HEK293 (cell line): ENCODE measurements around the gene INTS1.

ENCODE experiments used
- CTCF ChIA-PET: fragments of 350-600 bp; formaldehyde crosslinking; extraction: SDS; loops from one replicate; lab custom pipeline; 2021; ENCODE audit warnings: antibody characterized with exemption; lab: Yijun Ruan, JAX
- POLR2A ChIA-PET: fragments of 300-600 bp; formaldehyde crosslinking; extraction: SDS; loops from one replicate; lab custom pipeline; 2020; ENCODE audit warnings: antibody characterized with exemption, inconsistent platforms; lab: Yijun Ruan, JAX
- H3K27ac ChIP-seq: fragments of 200-500 bp; sonication (Bioruptor generic); 2 replicates; pipeline ENCODE4 v1.5.1; 2014; ENCODE audit warnings: low read depth, low read length, control low read depth, inconsistent platforms; ENCODE audit errors: extremely low read depth
- H3K36me3 ChIP-seq, 2 experiments: fragments of 200-500 bp in 1 of 2; sonication (Bioruptor generic) in 1 of 2; 1 replicate in 1 of 2; 2 replicates in 1 of 2; pipeline ENCODE4 v1.5.1; 2014 to 2017; ENCODE audit warnings: inconsistent platforms in 2 of 2, low read length in 2 of 2; ENCODE audit not compliant: control insufficient read depth in 2 of 2, insufficient read depth in 1 of 2
- H3K4me1 ChIP-seq: fragments of 200-500 bp; sonication (Bioruptor generic); 2 replicates; pipeline ENCODE4 v1.5.1; 2014; ENCODE audit warnings: mild to moderate bottlenecking, low read length, inconsistent platforms; ENCODE audit not compliant: control insufficient read depth, insufficient read depth
- H3K4me3 ChIP-seq: 2 replicates; pipeline ENCODE4 v1.5.1; 2011; ENCODE audit warnings: low read depth, mild to moderate bottlenecking, control low read depth, low read length, moderate library complexity
- H3K9me3 ChIP-seq: fragments of 200-500 bp; sonication (Bioruptor generic); 2 replicates; pipeline ENCODE4 v1.5.1; 2014; ENCODE audit warnings: low read depth, low read length, inconsistent platforms; ENCODE audit not compliant: control insufficient read depth, insufficient read depth
- KLF16 ChIP-seq: fragments of 450-650 bp; formaldehyde crosslinking; IDR thresholded peaks from 2 replicates; pipeline ENCODE4 v1.5.1; 2017; ENCODE audit warnings: missing biosample characterization, missing genetic modification characterization
- PATZ1 ChIP-seq: fragments of 450-650 bp; formaldehyde crosslinking; IDR thresholded peaks from 2 replicates; pipeline ENCODE4 v1.5.1; 2016; ENCODE audit warnings: missing biosample characterization, missing genetic modification characterization
- SCRT2 ChIP-seq: fragments of 450-650 bp; formaldehyde crosslinking; IDR thresholded peaks from 2 replicates; pipeline ENCODE4 v1.5.1; 2016; ENCODE audit warnings: missing biosample characterization, missing genetic modification characterization
- SETDB1 ChIP-seq: IDR thresholded peaks from one replicate; pipeline ENCODE4 v1.6.1; 2017; ENCODE audit warnings: mild to moderate bottlenecking, low read length, moderate library complexity, mixed read lengths; ENCODE audit not compliant: insufficient read length
- ZBTB17 ChIP-seq: fragments of 450-650 bp; formaldehyde crosslinking; IDR thresholded peaks from 2 replicates; pipeline ENCODE4 v1.5.1; 2016; ENCODE audit warnings: missing biosample characterization, missing genetic modification characterization
- ZBTB48 ChIP-seq: fragments of 450-650 bp; formaldehyde crosslinking; IDR thresholded peaks from 2 replicates; pipeline ENCODE4 v1.5.1; 2016; ENCODE audit warnings: missing biosample characterization, missing genetic modification characterization
- ZFP41 ChIP-seq: fragments of 450-650 bp; formaldehyde crosslinking; IDR thresholded peaks from 2 replicates; pipeline ENCODE4 v1.5.1; 2016; ENCODE audit warnings: missing biosample characterization, missing genetic modification characterization, borderline replicate concordance
- ZNF23 ChIP-seq: fragments of 450-650 bp; formaldehyde crosslinking; IDR thresholded peaks from 2 replicates; pipeline ENCODE4 v1.5.1; 2016; ENCODE audit warnings: missing biosample characterization, missing genetic modification characterization, borderline replicate concordance
- ZNF248 ChIP-seq: fragments of 450-650 bp; formaldehyde crosslinking; IDR thresholded peaks from 2 replicates; pipeline ENCODE4 v1.5.1; 2017; ENCODE audit warnings: missing biosample characterization, missing genetic modification characterization
- ZNF335 ChIP-seq: fragments of 450-650 bp; formaldehyde crosslinking; conservative IDR thresholded peaks from 2 replicates; pipeline ENCODE4 v1.5.1; 2016; ENCODE audit warnings: missing biosample characterization, missing genetic modification characterization
- ZNF394 ChIP-seq: fragments of 450-650 bp; formaldehyde crosslinking; IDR thresholded peaks from 2 replicates; pipeline ENCODE4 v1.5.1; 2016; ENCODE audit warnings: missing biosample characterization, missing genetic modification characterization, mild to moderate bottlenecking, moderate library complexity, borderline replicate concordance
- ZNF555 ChIP-seq: fragments of 450-650 bp; formaldehyde crosslinking; conservative IDR thresholded peaks from 2 replicates; pipeline ENCODE4 v1.5.1; 2017; ENCODE audit warnings: missing biosample characterization, mild to moderate bottlenecking, missing genetic modification characterization, inconsistent platforms
- ZNF610 ChIP-seq: fragments of 450-650 bp; formaldehyde crosslinking; IDR thresholded peaks from 2 replicates; pipeline ENCODE4 v1.5.1; 2016; ENCODE audit warnings: missing biosample characterization, missing genetic modification characterization, borderline replicate concordance
- ZNF624 ChIP-seq: fragments of 450-650 bp; formaldehyde crosslinking; IDR thresholded peaks from 2 replicates; pipeline ENCODE4 v1.5.1; 2017; ENCODE audit warnings: missing biosample characterization, missing genetic modification characterization
- ZNF747 ChIP-seq: fragments of 450-650 bp; formaldehyde crosslinking; IDR thresholded peaks from 2 replicates; pipeline ENCODE4 v1.5.1; 2016; ENCODE audit warnings: missing biosample characterization, missing genetic modification characterization
- ZNF785 ChIP-seq: fragments of 450-650 bp; formaldehyde crosslinking; IDR thresholded peaks from 2 replicates; pipeline ENCODE4 v1.5.1; 2016; ENCODE audit warnings: missing biosample characterization, missing genetic modification characterization
- ZNF791 ChIP-seq: fragments of 450-650 bp; formaldehyde crosslinking; IDR thresholded peaks from 2 replicates; pipeline ENCODE4 v1.5.1; 2016; ENCODE audit warnings: missing biosample characterization, missing genetic modification characterization
- ZSCAN23 ChIP-seq: fragments of 450-650 bp; formaldehyde crosslinking; IDR thresholded peaks from 2 replicates; pipeline ENCODE4 v1.5.1; 2016; ENCODE audit warnings: missing biosample characterization, missing genetic modification characterization
- TF ChIP-seq, protein P1 (sequence below): fragments of 450-650 bp; formaldehyde crosslinking; IDR thresholded peaks from 2 replicates; pipeline ENCODE4 v1.5.1; 2016; ENCODE audit warnings: missing biosample characterization, missing genetic modification characterization
- TF ChIP-seq, protein P2 (sequence below): fragments of 450-650 bp; formaldehyde crosslinking; IDR thresholded peaks from 2 replicates; pipeline ENCODE4 v1.5.1; 2016; ENCODE audit warnings: missing biosample characterization, missing genetic modification characterization

Gene INTS1

DNA sequence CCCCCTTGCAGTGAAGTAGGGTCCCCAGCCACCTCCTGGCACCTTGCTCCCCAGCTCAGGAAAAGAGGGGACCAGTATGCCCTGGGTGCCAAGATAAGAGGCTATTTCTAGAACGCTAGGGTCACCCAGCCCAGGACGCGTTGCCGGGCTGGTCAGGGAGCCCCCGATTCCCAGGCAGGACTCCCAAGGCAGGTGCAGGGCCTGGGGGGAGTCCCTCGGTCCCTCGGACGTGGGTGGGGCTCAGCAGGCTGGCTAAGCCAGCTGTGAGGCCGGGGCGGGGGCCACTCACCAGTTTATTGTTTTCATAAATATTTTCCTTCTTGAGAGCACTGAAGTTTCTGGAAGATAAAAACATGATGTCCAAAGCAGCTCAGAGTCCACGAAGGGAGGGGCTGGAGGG, 54.2 kb downstream of the INTS1 start:
- no peaks in the 10 kb centered on the region for H3K4me1 ChIP-seq
- CTCF ChIA-PET = interaction anchor here (0.6 to 1.3 kb wide), 2 partner anchors 15 to 17 kb away, joined by 3 to 5 read pairs; no protein-coding TSS in a partner anchor
- H3K9me3 ChIP-seq = no peaks in the 10 kb centered on the region
- H3K4me3 ChIP-seq = no peak overlapping the region
- H3K36me3 ChIP-seq = no peaks in the 10 kb centered on the region
- H3K27ac ChIP-seq = no peak overlapping the region
- POLR2A ChIA-PET = no interaction called here
- TF ChIP-seq ZSCAN23 (tag by site-specific recombination) (no peak), ZNF555 (tag by site-specific recombination) (no peak), ZBTB17 (tag by site-specific recombination) (no peak)
- TF ChIP-seq, protein P1, sequence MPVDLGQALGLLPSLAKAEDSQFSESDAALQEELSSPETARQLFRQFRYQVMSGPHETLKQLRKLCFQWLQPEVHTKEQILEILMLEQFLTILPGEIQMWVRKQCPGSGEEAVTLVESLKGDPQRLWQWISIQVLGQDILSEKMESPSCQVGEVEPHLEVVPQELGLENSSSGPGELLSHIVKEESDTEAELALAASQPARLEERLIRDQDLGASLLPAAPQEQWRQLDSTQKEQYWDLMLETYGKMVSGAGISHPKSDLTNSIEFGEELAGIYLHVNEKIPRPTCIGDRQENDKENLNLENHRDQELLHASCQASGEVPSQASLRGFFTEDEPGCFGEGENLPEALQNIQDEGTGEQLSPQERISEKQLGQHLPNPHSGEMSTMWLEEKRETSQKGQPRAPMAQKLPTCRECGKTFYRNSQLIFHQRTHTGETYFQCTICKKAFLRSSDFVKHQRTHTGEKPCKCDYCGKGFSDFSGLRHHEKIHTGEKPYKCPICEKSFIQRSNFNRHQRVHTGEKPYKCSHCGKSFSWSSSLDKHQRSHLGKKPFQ = no peak

DNA sequence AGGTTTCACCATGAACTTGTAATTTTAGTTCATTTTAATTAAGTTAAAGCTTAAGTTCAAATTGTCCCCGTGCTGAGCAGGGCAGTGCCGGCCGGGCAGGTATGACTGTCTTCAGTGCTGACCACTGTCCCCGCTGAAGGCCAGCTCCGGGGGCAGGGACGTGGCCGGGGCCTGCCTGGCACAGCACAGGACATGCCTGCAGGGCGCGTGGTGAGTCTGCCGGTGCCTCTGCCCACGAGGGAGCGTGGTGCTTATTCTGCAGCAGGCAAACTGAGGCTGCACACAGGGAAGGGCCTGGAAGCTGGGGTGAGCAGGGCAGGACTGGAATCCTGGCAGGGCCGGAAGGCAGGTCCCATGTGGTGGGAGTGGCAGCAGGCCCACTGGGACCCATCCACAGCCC, 54.7 kb downstream of the INTS1 start:
- POLR2A ChIA-PET = no interaction called here
- H3K9me3 ChIP-seq = no peaks in the 10 kb centered on the region
- no peaks in the 10 kb centered on the region for H3K36me3 ChIP-seq
- TF ChIP-seq ZNF610 (tag by site-specific recombination) (no peak), ZNF335 (tag by site-specific recombination) (no peak), ZBTB48 (tag by site-specific recombination) (no peak), ZNF785 (tag by site-specific recombination) (no peak), SETDB1 (no peak), ZNF394 (tag by site-specific recombination) (no peak), ZNF791 (tag by site-specific recombination) (no peak), KLF16 (tag by site-specific recombination) (no peak), ZNF555 (tag by site-specific recombination) (no peak), ZNF747 (tag by site-specific recombination) (no peak)
- no peak overlapping the region for H3K27ac ChIP-seq
- CTCF ChIA-PET = interaction anchor here (0.6 to 1.3 kb wide), 4 partner anchors 16 to 185 kb away, joined by 3 to 5 read pairs (median 4); no protein-coding TSS in a partner anchor
- no peak overlapping the region for H3K4me3 ChIP-seq
- H3K4me1 ChIP-seq = no peaks in the 10 kb centered on the region

DNA sequence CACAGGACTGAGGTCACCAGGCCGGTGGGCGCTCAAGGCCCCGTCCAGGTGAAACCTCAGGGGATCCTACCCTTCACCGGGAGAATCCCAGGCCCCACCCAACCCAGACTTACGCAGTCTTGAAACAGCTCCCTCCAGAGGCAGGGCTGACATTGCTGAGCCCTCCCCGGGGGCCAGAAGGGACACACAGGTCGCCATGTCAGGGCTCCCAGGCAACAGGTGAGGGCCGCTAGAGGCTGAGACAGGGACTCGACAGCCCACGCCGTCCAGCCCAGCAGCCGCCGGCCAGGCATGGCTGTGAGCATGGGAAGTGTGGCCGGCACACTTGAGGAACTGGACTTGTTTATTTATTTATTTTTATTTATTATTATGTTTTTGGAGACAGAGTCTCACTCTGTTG, 55.2 kb downstream of the INTS1 start:
- CTCF ChIA-PET = interaction anchor here (0.6 to 0.7 kb wide), 3 partner anchors 32 to 783 kb away, joined by 3 to 5 read pairs (median 4); no protein-coding TSS in a partner anchor
- H3K36me3 ChIP-seq = no peaks in the 10 kb centered on the region

DNA sequence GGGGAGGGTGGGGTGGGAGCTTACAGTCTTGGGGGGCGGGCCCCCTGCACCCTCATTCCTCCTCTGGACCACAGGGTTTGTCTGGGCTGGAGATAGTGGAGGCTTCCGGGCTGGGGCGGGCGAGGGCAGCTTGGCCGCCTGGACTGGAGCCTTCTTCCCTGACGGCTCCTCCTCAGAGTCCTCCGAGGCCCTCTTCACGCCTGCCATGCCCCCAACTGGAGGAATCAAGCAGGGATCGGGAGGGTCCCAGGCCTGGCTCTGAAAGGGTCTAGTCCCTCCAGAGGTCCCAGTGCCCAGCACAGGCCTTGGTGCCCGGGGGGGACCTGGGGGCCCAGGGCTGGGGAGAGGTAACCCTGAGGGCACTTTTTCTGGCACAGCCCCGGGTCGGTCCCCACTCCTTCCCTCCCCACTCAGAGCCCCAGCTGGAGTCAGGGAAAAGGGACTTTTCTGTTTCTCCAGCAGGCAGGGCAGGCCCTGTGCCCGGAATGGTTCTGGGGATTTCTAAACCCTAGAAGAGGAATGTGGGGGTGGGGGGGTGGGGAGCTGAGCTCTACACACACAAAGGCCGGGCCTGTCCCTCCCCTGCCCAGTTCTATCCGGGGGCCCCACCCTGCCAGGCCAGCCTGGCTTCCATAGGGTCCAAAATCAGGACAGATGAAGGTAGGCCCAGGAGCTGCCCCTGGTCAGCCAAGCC, 56.5 kb downstream of the INTS1 start:
- no peak overlapping the region for H3K27ac ChIP-seq
- no peak for TF ChIP-seq PATZ1 (tag by site-specific recombination)
- TF ChIP-seq, protein P2, sequence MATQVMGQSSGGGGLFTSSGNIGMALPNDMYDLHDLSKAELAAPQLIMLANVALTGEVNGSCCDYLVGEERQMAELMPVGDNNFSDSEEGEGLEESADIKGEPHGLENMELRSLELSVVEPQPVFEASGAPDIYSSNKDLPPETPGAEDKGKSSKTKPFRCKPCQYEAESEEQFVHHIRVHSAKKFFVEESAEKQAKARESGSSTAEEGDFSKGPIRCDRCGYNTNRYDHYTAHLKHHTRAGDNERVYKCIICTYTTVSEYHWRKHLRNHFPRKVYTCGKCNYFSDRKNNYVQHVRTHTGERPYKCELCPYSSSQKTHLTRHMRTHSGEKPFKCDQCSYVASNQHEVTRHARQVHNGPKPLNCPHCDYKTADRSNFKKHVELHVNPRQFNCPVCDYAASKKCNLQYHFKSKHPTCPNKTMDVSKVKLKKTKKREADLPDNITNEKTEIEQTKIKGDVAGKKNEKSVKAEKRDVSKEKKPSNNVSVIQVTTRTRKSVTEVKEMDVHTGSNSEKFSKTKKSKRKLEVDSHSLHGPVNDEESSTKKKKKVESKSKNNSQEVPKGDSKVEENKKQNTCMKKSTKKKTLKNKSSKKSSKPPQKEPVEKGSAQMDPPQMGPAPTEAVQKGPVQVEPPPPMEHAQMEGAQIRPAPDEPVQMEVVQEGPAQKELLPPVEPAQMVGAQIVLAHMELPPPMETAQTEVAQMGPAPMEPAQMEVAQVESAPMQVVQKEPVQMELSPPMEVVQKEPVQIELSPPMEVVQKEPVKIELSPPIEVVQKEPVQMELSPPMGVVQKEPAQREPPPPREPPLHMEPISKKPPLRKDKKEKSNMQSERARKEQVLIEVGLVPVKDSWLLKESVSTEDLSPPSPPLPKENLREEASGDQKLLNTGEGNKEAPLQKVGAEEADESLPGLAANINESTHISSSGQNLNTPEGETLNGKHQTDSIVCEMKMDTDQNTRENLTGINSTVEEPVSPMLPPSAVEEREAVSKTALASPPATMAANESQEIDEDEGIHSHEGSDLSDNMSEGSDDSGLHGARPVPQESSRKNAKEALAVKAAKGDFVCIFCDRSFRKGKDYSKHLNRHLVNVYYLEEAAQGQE (tag by site-specific recombination) = no peak
- TF ChIP-seq ZFP41 (tag by site-specific recombination) = no peak
- TF ChIP-seq ZNF248 (tag by site-specific recombination) = no peak
- no peak for TF ChIP-seq ZNF624
- TF ChIP-seq ZBTB17 (tag by site-specific recombination) = no peak
- H3K36me3 ChIP-seq = no peaks in the 10 kb centered on the region
- ChIA-PET POLR2A (no interaction called here), CTCF (interaction anchor here (1.2 kb wide), 1 partner anchor 10 kb away, joined by 3 read pairs; no protein-coding TSS in a partner anchor)
- no peak overlapping the region for H3K4me3 ChIP-seq
- no peaks in the 10 kb centered on the region for H3K4me1 ChIP-seq
- no peaks in the 10 kb centered on the region for H3K9me3 ChIP-seq

More for the DNA sequence above, 55.2 kb downstream of the INTS1 start:
- Histone ChIP-seq H3K27ac (no peak overlapping the region), H3K4me1 (no peaks in the 10 kb centered on the region), H3K9me3 (no peaks in the 10 kb centered on the region), H3K4me3 (no peak overlapping the region)
- TF ChIP-seq SCRT2 (tag by site-specific recombination) = peak; percentile 37; the same call in 1 of the 2 replicates
- TF ChIP-seq ZNF23 = no peak
- POLR2A ChIA-PET = no interaction called here
